Eye (tissue), 1 donor: ENCODE measurements around the gene ADISSP.

ENCODE experiments used
- DNase-seq: peaks from one replicate; pipeline ENCODE4 v3.0.0-alpha.2; 2015

The ADISSP gene

DNA sequence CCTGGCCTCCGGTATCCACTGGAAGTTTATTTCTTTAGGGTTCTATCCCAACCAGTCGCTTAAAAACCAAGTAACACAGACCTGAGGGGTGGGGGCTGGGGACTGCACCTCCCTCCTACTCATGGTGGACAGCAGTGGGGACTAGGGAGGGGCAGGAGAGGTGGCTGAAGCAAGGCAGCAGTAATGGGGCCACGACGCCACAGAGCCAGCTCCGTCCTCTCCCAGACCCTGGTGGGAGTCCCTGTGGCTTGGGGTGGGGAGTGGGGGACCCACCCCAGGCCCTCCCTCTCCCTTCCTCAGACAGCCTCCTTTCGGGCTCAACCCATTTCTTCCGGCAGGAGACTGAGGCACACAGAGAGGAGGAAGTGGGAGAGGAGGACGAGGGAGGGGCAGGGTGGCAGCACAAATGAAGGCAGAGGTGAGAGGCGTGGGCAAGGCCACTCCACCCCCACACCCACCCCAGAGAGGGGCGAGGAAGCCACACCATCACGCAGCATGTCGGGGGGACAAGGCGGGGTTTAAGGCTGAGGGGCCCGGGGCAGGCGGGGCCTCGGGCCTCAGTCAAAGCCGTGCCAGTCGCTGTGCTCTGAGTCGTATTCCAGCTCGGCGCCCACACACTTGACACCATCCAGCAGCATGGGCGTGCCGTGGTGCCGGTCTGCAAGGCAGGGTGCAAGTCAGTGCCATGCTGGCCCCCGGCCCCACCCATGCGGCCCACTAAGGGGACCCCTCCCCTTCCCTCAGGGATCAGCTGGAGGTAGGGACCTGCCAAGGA is 13.9 kb downstream of the ADISSP start:
- DNase-seq = no peak

DNA sequence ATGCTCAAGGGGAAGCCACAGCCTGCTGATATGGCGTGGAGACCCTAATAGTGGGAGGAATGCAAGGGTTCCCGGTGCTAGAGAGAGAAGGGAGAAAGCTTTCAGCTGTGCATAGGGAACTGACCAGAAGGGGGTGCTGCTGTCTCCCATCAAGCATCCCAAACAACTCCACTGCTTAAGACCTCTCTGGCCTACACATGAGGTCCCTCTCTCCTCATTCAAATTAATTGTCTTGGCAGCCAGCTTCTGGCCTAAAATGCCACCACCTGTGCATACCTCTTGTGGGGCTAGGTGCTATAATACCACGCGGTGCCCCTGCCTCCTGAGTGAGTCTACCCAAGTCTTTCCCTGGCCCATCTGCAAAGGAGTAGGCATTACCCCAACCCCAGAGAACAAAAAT is 14.5 kb downstream of the ADISSP start:
- DNase-seq = peak; percentile 91

DNA sequence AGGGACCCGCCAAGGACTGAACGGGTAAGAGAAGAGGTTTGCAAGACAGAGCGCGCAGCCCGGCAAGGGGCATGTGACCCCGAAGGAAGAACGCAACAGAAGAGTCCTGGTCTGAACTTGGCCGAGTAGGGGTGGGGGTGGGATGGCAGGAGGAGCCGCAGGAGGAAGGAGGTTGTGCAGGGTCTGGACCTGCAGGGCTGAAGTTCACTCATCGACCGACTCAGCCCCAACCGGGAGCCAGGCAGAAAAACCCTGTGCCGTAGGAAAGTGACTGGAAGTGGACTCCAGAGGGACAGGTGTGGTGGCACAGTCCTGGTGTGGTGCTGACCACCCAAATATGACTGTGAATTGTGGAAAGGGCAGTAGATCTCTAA is 15.2 kb downstream of the ADISSP start:
- no peak for DNase-seq

DNA sequence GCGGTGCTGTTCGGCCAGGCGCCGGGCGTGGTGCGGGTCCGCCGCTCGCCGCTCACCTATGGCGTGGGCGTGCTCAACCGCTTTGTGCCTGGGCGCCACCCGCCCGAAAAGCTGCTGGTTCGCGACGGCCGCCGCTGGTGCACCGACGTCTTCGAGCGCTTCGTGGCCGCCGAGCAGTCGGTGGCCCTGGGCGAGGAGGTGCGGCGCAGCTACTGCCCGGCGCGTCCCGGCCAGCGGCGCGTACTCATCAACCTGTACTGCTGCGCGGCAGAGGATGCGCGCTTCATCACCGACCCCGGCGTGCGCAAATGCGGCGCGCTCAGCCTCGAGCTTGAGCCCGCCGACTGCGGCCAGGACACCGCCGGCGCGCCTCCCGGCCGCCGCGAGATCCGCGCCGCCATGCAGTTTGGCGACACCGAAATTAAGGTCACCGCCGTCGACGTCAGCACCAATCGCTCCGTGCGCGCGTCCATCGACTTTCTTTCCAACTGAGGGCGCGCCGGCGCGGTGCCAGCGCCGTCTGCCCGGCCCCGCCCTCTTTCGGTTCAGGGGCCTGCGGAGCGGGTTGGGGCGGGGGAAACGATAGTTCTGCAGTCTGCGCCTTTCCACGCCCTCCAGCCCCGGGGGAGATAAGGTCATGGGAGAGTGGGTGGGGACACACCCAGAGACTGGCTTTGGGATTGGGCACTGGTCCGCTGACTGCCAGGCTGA is 15.7 kb downstream of the ADISSP start:
- peak; percentile 79 for DNase-seq

DNA sequence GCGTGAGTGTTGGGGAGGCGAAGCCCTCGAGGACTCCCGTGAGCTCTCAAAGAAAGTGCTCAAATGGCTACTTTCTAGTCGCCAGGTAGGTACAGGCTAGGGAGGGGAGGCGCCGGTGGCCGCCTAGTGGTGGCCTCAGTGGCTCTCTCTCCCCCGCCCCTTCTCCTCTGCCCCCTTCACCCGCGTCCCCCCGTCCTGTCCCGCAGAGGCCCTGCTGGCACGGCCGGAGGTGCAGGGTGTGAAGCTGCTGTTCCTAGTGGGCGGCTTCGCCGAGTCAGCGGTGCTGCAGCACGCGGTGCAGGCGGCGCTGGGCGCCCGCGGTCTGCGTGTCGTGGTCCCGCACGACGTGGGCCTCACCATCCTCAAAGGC is 16.3 kb downstream of the ADISSP start:
- no peak for DNase-seq

DNA sequence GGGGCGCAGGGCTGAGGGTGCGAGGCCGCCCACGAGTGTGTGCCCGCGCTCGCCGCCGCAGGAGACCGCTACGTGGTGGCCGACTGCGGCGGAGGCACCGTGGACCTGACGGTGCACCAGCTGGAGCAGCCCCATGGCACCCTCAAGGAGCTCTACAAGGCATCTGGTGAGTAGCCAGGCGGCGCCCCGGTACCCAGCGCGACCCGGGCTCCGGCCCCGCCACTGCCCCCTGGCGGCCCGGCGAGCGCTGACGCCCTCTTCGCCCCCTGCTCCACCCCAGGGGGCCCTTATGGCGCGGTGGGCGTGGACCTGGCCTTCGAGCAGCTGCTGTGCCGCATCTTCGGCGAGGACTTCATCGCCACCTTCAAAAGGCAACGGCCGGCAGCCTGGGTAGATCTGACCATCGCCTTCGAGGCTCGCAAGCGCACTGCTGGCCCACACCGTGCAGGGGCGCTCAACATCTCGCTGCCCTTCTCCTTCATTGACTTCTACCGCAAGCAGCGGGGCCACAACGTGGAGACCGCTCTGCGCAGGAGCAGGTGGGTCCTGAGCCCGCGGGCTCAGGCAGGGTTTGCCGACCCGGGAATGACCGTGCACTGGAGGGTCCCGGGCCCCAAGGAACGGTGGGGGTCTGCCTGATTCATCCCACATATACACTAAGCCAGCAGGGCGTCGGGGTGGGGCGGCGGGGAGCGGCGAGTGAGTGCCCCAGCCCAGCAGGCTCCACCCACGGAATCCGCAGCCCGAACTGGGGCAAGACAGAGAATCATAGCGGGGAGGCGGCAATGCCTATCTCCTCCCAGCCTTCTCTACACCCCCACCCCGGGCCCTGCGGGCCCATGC is 17.6 kb downstream of the ADISSP start:
- DNase-seq = peak; percentile 85

DNA sequence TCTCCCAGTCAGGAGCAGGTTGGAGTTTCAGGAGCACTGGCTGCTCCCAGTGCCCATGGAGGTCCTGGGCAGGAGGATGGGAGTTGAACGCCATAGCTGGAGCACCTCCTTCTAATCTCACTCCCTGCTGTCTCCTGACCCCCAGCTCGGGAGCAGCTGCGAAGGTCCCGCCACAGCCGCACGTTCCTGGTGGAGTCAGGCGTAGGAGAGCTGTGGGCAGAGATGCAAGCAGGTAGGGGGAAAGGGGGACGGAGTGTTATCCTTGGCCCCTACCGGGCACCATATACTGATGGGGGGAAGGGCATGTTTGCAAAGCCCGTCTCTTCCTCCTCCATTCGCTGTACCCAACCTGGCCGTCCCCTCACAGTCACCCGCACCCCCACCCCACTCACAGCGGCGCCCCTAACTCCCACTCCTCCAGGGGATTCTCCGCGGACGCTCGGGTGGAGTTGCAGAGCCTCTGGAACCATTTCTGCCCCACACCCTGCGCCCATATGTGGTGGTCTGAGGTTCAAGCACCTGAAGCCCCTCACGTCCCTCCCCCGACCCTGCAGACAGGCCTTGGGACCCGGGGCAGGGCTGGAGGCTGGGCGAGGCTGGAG is 18.4 kb downstream of the ADISSP start:
- DNase-seq = no peak

DNA sequence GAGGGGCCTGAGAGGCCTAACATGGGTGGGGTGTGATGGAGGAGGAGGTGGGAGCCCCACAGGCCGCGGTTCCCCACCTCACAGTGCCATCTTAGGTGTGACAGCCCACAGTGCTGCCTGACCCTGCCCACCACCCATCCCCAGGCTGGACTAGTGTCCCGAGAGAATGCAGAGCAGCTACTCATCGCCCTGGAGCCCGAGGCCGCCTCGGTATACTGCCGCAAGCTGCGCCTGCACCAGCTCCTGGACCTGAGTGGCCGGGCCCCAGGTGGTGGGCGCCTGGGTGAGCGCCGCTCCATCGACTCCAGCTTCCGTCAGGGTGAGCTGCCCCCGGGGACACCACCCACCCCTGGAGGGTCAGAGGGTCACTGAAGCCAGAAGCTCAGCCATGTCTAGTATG is 19.5 kb downstream of the ADISSP start:
- no peak for DNase-seq

DNA sequence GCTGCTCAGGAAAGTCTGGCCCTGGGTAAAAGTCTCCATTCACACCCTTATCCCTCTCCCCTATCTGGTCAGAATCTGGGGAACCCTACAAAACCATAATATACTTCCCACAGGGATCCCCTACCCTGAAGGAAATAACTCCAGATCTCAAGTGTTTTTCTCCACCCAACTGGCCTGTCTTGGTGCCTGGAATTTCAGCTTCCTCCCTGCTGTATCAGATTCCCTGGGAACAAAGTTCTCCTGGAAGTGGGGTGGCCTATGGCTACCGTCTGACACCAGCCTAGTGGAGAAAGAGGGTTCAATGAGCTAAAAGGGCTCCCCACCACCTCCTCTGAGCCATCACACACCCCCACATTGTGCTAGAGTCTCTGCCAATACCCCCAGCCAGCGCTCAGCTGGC is 20.1 kb downstream of the ADISSP start:
- DNase-seq = no peak

DNA sequence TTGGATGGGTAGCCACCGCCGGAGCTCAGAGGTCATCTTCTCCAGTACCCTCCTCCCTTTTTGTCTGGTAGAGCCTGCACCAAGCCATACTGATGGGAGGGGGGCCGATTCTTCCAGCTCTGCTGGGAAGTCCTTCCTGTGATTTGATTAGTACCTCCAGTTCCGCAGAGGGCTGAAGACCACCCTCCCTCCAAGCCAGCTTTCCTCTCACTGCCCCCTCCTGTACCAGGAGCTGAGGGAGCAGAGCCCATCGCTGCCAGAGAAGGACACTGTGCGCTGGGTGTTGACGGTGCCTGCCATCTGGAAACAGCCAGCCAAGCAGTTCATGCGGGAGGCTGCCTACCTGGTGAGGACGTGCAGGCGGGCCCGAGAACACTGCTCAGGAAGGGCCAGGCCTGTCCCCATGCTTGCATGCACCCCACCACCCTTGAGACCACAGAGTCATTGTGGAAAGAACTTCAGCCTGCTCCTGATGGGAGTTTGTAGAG is 21.8 kb downstream of the ADISSP start:
- no peak for DNase-seq

DNA sequence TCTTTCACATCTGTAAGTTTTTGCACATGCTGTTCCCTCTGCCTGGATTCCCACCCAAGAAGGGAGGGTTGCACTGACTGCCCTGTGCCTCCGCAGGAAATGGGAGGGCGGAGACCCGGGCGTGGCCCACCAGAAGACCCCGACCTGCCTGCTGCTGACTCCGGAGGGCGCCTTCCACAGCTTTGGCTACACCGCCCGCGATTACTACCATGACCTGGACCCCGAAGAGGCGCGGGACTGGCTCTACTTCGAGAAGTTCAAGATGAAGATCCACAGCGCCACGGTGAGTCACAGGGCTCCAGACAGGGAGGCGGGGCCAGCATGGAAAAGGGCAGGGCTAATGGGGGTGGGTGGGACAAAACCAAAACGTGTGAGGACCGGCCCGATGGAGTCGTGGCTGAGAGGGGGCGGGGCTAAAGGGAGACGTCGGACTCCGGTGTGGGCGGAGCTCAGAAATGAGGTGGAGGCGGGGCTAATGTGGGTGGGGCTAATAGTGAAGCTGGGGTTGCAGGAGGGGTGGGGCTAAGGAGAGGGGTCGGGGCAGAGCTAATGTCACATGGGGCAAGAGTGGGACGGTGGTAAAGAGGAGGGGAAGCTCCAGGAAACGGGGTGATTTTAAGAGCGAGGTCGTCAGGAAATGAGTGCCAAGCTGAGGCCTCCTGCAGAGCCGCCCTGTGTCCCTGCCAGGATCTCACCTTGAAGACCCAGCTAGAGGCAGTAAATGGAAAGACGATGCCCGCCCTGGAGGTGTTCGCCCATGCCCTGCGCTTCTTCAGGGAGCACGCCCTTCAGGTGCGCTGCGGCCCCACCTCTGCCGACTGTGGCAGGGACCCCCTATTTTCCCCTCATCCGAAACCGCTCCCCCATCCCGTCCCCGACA is 22.5 kb downstream of the ADISSP start:
- peak; percentile 66 for DNase-seq

DNA sequence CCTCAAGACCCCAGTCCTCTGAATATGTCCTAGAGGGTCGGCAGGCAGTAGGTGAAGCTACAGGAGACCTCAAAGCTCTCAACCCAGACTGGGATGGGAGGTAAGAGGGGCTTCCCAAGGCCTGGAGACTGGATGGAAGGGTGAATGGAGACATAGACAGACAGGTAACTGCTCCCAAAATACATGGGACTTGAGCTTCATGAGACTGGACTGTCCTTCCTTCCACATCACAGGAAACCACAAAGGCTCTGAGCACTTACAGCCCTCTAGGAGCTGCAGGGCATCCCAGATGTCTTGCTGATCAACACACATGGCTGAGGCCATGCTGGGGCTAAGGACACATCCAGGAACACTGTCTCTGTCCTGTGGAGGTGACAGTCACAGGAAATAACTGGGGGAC is 23.5 kb downstream of the ADISSP start:
- no peak for DNase-seq

DNA sequence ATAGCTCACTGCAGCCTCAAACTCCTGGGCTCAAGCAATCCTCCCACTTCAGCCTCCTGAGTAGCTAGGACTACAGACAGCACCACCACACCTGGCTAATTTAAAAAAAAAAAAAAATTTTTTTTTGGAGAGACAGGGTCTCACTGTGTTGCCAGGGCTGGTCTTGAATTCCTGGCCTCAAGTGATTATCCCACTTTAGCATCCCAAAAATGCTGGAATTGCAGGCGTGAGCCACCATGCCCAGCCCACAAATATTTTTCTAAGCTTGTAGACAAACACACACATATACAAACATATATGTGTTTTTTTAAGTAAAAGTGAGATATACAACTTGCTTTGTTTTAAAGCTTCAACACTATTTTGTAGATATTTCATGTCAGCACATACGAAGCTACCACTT is 24.3 kb downstream of the ADISSP start:
- DNase-seq = no peak

DNA sequence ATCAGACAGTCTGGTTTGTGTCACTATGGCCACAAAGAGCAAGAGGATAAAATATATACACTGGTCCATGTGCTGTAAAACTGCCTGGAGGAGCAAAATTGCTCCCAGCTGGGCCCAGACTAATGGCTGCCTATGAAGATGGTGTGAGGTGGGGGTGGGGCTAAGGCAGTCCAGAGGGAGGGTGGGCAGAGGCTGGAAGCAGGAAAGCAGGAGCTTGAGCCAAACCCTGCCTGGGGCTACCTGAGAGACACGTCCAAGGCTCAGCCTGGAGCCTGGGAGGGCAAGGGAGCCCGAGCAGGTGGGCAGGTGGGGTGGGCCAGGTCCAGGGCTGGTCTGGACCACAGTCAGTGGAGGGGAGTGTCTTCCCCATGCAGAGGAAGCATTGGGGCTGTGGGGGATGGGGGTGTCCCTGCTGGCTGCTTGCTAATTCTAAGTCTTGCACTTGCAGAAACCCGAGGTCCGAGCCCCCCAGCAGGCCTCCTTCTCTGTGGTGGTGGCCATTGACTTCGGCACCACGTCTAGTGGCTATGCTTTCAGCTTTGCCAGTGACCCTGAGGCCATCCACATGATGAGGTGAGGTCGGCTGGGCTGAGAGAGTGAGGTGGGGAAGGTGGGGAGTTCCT is 25.6 kb downstream of the ADISSP start:
- DNase-seq = no peak

DNA sequence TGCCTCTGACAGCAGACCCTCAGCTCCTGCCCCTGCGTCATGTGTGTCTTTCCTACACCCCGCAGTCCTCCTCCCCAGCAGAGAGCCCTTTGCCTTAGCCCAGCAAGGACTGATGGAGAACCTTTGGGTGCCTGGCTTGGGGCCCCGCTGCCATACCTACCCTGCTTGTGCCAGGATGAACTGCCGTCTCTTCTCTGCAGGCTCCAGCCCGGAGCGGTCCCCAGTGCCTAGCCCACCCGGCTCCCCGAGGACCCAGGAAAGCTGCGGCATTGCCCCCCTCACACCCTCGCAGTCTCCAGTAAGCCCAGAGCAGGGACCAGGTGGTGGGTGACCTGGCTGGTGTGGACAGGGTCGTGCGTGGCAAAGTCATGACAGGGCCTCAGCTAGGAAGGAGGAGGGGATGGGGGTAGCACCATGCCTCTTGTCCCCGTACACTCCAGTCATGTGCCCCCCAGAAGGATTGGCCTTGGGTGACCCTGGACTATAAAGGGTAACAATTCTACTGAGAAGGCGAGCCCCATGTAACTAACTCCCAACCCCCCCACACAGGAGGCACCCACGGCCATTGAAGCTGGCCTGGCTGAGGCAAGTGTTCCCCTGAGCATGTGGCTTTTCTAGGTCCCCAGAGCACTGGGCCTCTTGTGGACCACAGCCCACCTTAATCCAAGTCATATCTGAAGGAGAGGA is 26.8 kb downstream of the ADISSP start:
- no peak for DNase-seq

DNA sequence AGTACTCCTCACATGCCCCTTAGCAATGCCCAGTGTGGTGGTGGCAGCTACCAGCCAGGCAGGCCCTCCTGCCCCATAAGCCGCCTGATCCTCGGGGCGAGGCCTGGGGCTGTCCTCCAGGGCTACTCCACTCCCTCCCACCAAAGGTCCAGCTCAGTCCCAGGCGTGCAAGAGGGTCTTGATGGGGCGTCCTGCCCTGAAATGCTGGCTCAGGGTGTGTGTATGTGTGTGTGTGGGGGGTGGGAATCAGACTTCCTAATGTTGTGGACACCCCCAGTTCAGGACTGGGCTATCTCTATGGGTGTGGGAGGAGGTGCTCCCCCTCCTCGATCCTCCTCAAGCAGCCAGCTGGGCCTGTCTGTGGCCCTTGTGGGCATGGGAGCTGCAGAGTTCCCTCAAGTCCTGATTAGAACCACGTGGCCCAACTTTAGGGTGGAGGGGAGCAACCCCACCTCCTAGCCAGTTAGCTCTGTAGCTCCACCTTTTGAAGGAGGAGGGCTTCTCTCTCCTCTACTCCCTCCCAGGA is 27.6 kb downstream of the ADISSP start:
- no peak for DNase-seq

DNA sequence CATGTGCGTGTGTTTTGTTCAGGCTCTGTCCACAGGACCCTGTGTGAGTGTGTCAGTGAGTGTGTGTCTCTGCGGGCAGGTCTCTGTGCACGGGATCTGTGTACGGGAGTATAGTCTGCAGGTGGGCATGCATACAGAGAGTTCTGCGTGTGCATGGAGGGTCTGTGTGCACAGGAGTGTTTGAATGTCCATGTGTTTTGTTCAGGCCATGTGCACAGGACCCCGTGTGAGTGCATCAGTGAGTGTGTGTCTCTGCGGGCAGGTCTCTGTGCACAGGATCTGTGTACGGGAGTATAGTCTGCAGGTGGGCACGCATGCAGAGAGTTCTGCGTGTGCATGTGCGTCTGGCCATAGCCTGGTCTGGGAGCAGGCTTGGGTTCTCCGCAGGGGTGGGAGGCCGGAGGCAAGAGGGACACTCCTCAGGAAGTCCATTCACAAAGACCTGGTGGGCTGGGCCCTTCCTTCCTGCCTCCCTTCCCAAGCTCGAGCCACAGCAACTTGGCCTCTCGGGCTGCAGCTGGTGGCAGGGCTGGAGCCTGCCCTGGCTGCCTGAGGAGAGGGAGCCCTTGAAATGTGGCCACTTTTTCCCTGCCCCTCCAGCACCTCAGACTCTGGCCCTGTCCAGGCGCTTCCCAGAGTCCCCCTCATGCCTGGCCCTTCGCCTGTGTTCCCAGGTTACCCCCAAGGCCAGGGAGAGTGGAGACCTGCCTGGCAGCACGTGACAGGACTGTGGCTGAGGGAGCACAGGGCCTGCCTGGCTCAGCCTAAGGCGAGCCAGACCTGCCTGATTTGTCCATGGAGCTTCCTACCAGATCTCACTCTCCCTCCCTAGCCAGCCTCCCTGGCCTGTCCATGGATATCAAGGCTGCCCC is 28.3 kb downstream of the ADISSP start:
- DNase-seq = no peak

DNA sequence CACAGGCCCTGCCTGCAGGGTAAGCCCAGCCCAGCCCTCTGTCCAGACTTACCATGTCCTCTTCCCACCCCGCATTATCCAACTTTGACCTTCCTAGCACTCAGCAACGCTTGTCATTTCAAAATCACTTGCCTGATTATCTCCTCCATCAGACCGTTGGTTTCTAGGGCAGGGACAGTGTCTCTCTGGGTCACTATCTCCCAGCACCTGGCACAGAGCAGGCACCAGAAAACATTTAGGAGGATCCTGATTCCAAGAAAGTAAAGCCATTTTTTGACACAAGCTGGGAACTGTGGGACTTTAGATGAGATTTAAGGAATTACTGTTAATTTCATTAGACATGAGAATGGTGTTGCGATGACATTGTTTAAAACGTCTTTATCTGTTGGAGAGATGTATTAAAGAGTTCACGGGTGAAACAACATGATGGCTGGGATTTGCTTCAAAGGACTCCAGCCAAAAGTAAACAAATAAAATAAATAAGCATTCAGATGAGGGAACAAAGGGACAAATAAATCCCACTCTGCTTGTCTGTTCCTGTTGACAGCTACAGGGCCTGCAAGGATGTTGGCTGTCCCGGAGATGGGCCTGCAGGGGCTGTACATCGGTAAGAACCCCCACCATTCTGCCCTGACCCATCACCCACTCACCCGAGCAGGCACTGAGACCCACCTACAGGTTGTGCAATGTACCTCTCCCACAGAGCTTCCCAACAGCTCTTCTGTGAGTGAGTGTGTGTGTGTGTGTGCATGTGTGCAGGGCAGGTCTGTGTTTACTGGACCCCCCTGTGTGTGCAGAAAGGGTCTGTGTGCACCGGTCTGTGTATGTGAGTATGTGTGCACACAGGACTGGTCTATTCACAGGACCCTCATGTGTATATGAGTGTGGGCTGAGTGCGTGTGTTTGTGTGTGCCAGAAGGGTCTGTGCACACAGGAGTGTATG is 29.2 kb downstream of the ADISSP start:
- DNase-seq = no peak

DNA sequence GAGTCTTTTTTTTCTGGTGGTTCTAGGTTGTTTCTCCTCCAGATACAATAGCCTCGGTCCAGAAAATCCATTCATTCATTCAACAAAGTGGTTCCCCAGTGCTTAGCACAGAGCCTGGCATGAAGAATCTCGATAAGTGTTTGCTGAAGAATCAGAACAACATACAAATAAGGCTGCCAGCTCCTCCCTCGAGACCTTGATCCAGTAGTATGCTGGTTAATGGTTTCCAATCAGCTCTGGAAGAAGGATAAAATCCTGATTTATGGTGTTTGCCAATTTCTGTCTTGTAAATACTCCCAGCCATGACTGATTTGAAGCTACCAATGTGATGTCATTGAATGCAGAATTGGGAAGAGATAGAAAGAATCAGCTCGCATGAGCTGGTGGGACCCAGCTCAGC is 31.8 kb downstream of the ADISSP start:
- DNase-seq = no peak
